K562 (cell line): ENCODE results near the gene TRIM31. TPM values are rescaled to one million over a fixed set of nuclear protein-coding genes. Genes with fewer than 3 reads are reported as not detected.

Experiments used
- CEBPZ ChIP-seq: fragments of 150-350 bp; IDR thresholded peaks from 2 replicates; pipeline ENCODE4 v1.6.1; 2014; ENCODE audit warnings: low read depth, mild to moderate bottlenecking, low read length, borderline replicate concordance
- FOXP1 ChIP-seq: sonication (generic); formaldehyde crosslinking; IDR thresholded peaks from 2 replicates; pipeline ENCODE4 v1.8.0; 2022; ENCODE audit warnings: mild to moderate bottlenecking, missing genetic modification reagents
- MITF ChIP-seq: IDR thresholded peaks from 2 replicates; pipeline ENCODE4 v1.6.1; 2014; ENCODE audit warnings: antibody characterized with exemption
- NR3C1 ChIP-seq: sonication (generic); formaldehyde crosslinking; IDR thresholded peaks from 2 replicates; pipeline ENCODE4 v1.8.1; 2022; ENCODE audit warnings: missing genetic modification reagents
- POLR2G ChIP-seq: fragments of 200-400 bp; formaldehyde crosslinking; IDR thresholded peaks from 2 replicates; pipeline ENCODE4 v1.6.1; 2017; ENCODE audit warnings: low read depth, mild to moderate bottlenecking, antibody characterized with exemption, low read length, moderate library complexity
- RNF219 ChIP-seq: fragments of 250-450 bp; sonication (Bioruptor Pico); IDR thresholded peaks from 2 replicates; pipeline ENCODE4 v1.5.0; 2022; ENCODE audit warnings: mild to moderate bottlenecking
- TAL1 ChIP-seq: fragments of 450-650 bp; IDR thresholded peaks from 2 replicates; pipeline ENCODE4 v1.6.1; 2016; ENCODE audit warnings: mild to moderate bottlenecking
- U2AF1 ChIP-seq: fragments of 200-400 bp; formaldehyde crosslinking; optimal IDR thresholded peaks from 2 replicates; pipeline ENCODE3; 2017; ENCODE audit warnings: mild to moderate bottlenecking, low read depth, low read length, moderate library complexity
- ZBTB12 ChIP-seq: fragments of 250-450 bp; sonication (Bioruptor Pico); IDR thresholded peaks from 2 replicates; pipeline ENCODE4 v1.4.0; 2020
- ZEB2 ChIP-seq: fragments of 450-650 bp; IDR thresholded peaks from 2 replicates; pipeline ENCODE4 v1.6.1; 2016
- ZFP91 ChIP-seq: sonication (generic); formaldehyde crosslinking; IDR thresholded peaks from 2 replicates; pipeline ENCODE4 v1.8.0; 2022; ENCODE audit warnings: mild to moderate bottlenecking, missing genetic modification reagents
- ZNF143 ChIP-seq: sonication (generic); formaldehyde crosslinking; IDR thresholded peaks from 2 replicates; pipeline ENCODE4 v1.9.0; 2022; ENCODE audit warnings: mild to moderate bottlenecking, missing genetic modification reagents
- ZNF586 ChIP-seq: fragments of 450-650 bp; formaldehyde crosslinking; conservative IDR thresholded peaks from 2 replicates; pipeline ENCODE4 v1.4.0; 2020; ENCODE audit warnings: mild to moderate bottlenecking, moderate library complexity
- polyA plus RNA-seq, 8 experiments: library from polyadenylated mRNA; depleted of rRNA in 4 of 8; stranded (reverse) in 5 of 8; unstranded in 3 of 8; fragments of >200 nt; fragmentation: Nextera tagmentation in 2 of 8; fragmentation: Illumina TruSeq in 1 of 8; extraction: Ambion mirVana in 2 of 8; extraction: Trizol in 1 of 8; gene quantifications; 2 replicates each; pipeline versions ENCODE4 v1.2.1 to v1.2.3, GENCODE V29; 2011 to 2014; ENCODE audit warnings: inconsistent platforms in 1 of 8, missing spikeins in 1 of 8
- total RNA-seq, 7 experiments: library from RNA; depleted of rRNA in 6 of 7; stranded (reverse); fragments of >200 nt in 6 of 7; fragmentation: Illumina TruSeq in 2 of 7; extraction: Trizol in 2 of 7; gene quantifications; 2 replicates each; pipeline versions ENCODE4 v1.2.1 to v1.2.3, GENCODE V29; 2011 to 2021; ENCODE audit warnings: low replicate concordance in 1 of 7

TRIM31 gene
- total and polyA plus RNA-seq, 9 of the 15 experiments (the other 6 are each of a cell fraction or from before 2014, with no cell fraction given), result not detected

- TF ChIP-seq CEBPZ (no peak), FOXP1 (CRISPR knock-in tag) (no peak), ZNF586 (no peak), U2AF1 (no peak), ZEB2 (no peak), MITF (no peak), ZFP91 (CRISPR knock-in tag) (no peak), ZNF143 (CRISPR knock-in tag) (no peak), NR3C1 (CRISPR knock-in tag) (no peak), TAL1 (no peak), ZBTB12 (CRISPR knock-in tag) (no peak), RNF219 (CRISPR knock-in tag) (no peak), POLR2G (no peak)
These were observed 9.7 kb downstream of the TRIM31 start (continued) for GRCh38 chr6:30102970-30103871.
